NCI-H1048 (cell line): Measurements from ENCODE around the gene ATP1B2.
A peak's percentile ranks its signal among the peaks of the same experiment; 100 is the strongest.
"Not testable (repeated sequence)": the region's sequence is repeated elsewhere in the genome, so short reads cannot be mapped to it uniquely, and the experiment has no call there.

Source experiments
- DNase-seq: peaks from one replicate; lab custom pipeline; 2025; lab: John Stamatoyannopoulos, UW

The ATP1B2 gene, protein sequence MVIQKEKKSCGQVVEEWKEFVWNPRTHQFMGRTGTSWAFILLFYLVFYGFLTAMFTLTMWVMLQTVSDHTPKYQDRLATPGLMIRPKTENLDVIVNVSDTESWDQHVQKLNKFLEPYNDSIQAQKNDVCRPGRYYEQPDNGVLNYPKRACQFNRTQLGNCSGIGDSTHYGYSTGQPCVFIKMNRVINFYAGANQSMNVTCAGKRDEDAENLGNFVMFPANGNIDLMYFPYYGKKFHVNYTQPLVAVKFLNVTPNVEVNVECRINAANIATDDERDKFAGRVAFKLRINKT

GRCh38 chr17:7650509-7651096 is at the start of gene ATP1B2:
Gene ATP1B2 (plus strand): TSS chr17:7650926. CDS start chr17:7651519, 593 bp downstream.
- DNase-seq, result peak; percentile 57

- DNase-seq, result no peak
Observed at GRCh38 chr17:7606280-7606679, 44.4 kb upstream of the ATP1B2 start.

- DNase-seq, result no peak
Observed at GRCh38 chr17:7610641-7611040, 40.1 kb upstream of the ATP1B2 start.

DNA sequence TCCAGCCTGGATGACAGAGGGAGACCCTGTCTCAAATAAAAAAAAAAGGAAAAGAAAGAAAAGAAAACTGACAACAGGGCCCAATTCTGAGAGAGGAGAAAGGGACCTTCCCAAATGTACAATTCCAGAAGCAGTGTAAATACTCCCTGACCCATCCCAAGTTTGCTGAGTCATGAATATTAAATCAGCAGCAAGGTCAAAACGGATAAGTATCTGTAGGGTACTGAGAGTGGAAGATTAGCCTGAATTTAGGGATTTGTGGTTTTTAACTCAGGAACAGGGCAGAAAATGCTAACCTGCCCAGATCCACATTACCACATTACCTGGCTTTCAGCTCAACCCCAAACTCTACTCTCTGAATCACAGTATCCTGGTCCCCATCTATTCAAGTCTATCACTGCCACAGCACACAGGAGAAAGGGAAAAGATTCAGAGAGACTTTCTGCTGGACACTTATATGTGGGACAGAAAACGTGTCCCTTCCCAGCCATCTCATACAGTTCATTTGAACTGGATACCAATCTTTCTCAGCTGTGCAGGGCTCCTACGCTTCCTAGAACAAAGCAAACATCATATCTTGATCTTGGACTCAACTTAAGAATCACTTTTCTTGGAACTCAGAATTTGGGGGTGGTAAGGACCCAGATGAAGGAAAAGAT is 39.0 kb upstream of the ATP1B2 start:
- DNase-seq, result no peak

DNA sequence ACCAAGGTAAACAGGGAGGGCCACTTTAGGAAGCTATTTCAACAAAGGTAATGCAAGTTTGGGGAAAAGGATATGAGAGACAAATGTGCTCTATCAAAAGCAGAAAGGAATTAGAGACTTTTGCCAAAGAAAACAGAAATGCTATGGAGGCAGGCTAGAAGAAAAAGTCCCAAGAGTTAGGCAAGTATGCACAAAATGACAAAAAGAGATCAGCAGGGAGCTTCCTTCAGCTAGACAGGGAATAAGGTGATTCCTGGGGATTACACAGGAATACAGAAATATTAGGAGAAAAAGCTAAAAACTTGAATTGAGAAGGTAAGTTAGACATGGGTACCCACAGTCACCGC is 38.5 kb upstream of the ATP1B2 start:
- DNase-seq, result no peak

DNA sequence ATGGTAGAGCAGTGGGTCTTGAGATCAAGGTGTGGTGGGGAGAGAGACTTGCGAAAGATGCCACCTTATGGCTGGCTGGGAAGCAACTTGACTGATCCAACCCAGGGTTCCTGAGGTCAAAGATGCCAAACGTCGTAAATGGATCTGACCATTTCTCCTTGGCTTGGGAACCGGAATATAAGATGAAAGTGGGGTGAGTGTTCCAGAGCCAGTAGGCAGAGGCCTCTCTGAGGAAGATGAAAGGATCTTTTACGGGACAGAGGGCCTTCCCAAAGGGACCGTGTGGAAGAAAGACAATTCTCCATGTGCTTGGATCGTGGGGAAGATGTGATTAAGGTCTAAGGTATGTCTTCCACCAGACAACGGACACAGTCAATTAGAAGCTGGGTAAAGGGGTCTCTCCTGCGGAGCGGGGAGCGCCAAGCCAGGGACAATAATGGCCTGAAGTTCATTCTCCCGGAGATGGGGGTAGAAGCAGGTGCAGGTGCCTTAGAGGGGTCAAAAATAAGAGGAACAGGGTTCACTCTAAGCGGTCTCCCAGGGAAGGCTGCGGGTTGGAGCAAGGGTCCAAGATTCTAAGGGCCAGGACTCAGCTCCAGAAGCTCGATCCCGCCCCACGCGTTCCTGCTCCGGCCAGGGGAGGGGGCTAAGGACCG is 36.8 kb upstream of the ATP1B2 start:
- no peak for DNase-seq

- DNase-seq, result peak; percentile 99
Observed at GRCh38 chr17:7614425-7615264, 36.1 kb upstream of the ATP1B2 start, which contains the start of gene FXR2. Gene FXR2 (minus strand): TSS chr17:7614897. CDS start chr17:7614532, 365 bp downstream.

DNA sequence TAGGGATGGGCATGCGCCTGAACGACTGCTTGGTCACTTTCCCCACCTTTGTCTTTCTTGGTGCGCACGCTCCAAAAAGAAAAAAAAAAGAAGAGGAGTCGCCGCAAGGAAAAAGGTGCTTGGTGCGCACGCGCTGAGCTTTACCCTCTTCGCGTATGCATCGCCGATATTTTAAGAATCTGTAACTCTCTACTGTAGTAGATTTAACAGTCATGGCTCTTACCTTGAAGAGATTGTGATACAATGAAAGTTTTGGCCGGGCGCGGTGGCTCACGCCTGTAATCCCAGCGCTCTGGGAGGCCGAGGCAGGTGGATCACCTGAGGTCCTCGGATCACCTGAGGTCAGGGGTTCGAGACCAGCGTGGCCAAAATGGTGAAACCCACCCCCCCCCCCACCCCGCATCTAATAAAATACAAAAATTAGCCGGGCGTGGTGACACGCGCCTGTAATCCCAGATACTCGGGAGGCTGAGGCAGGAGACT is 35.4 kb upstream of the ATP1B2 start:
- no peak for DNase-seq

- DNase-seq, result no peak
Observed at GRCh38 chr17:7618608-7619007, 32.1 kb upstream of the ATP1B2 start.

GRCh38 chr17:7620835-7621234 is 29.9 kb upstream of the ATP1B2 start:
- no peak for DNase-seq

GRCh38 chr17:7623661-7624060 is 27.1 kb upstream of the ATP1B2 start:
- no peak for DNase-seq

DNA sequence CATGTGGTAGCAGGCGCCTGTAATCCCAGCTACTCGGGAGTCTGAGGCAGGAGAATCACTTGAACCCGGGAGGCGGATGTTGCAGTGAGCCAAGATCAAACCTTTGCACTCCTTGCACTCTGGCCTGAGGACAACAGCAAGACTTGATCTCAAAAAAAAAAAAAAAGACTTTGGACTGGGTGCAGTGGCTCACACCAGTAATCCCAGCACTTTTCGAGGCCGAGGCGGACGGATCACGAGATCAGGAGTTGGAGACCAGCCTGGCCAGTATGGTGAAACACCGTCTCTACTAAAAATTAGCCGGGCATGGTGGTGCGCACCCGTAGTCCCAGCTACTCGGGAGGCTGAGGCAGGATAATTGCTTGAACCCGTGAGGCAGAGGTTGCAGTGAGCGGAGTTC is 25.0 kb upstream of the ATP1B2 start:
- DNase-seq, result not testable (repeated sequence)

DNA sequence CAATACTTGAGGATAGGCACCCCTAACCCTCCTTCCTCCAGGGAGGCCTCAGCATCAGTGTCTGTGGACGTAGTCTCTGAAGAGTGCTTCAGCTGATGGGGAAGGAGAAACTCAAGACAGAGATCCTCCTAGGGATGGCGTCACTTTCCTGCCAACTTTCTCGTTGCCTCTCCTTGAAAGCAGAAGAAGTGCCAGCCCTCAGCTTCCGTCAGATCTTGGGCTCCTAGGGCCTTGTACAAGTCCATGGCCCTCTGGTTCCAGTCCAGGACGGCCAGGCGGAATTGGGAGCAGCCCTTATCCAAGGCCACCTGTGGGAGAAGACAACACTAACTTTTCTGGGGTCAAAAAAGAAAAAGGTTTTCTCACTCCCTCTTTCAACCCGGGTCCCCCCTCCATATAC is 24.4 kb upstream of the ATP1B2 start:
- DNase-seq, result no peak

GRCh38 chr17:7626956-7627249 is 23.8 kb upstream of the ATP1B2 start:
- DNase-seq, result no peak

GRCh38 chr17:7627250-7628121 is 23.2 kb upstream of the ATP1B2 start, which contains the start of gene SAT2:
Gene SAT2 (minus strand): TSS chr17:7627821. CDS start chr17:7627635, 186 bp downstream.
- peak; percentile 81 for DNase-seq

GRCh38 chr17:7629939-7630571 is 20.7 kb upstream of the ATP1B2 start, which contains the start of gene SHBG:
Gene SHBG (plus strand): TSS chr17:7630135. CDS start chr17:7630173, 38 bp downstream.
- no peak for DNase-seq

DNA sequence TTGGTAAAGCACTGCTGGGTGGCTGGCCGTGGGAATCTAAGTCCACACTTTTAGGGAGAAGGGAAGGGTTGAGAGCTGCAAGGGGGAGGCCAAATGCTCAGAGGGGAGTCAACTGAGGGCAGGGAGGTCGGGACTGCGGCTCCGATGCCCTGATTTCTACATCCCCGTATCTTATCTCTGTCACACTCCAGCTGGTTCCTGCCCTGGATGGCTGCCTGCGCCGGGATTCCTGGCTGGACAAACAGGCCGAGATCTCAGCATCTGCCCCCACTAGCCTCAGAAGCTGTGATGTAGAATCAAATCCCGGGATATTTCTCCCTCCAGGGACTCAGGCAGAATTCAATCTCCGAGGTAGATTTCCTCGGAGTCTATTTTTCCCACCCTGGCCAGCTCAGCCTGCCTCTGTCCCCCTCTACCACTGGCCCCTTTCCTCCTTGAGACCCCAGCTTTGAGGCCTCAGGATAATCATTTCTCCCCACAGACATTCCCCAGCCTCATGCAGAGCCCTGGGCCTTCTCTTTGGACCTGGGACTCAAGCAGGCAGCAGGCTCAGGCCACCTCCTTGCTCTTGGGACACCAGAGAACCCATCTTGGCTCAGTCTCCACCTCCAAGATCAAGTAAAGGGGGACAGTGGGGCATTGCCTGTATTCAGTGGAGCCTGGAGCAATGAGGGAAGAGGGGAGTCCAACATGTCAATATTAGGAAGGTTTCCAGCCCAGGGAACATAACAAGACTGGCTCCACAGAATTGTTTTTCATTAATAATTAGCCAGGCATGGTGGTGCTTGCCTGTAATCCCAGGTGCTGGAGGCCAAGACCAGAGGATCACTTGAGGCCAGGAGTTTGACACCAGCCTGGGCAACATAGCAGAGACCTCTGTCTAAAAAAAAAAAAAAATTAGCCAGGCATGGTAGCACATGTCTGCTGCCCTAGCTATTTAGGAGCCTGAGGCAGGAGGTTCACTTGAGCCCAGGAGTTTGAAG is 19.0 kb upstream of the ATP1B2 start:
- no peak for DNase-seq

GRCh38 chr17:7632492-7632894 is 18.2 kb upstream of the ATP1B2 start:
- DNase-seq, result no peak

DNA sequence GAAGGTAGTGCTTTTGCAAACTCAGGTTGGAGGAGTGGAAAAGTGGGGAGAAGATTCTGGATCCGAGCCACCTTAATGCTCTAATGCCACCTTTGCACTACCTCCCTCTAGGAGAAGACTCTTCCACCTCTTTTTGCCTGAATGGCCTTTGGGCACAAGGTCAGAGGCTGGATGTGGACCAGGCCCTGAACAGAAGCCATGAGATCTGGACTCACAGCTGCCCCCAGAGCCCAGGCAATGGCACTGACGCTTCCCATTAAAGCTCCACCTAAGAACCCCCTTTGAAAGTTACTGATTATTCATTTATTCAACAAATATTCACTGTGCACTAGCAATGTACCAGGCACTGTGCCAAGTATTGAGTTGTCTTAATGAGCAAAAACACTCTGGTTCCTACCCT is 17.6 kb upstream of the ATP1B2 start:
- no peak for DNase-seq
